HG02642 (cell line): Measurements from ENCODE around the gene CPED1.

Experiments
- ATAC-seq: cut with Tn5 transposase; IDR thresholded peaks from one replicate; pipeline ENCODE4 v1.9.1; 2021; ENCODE audit warnings: mild to moderate bottlenecking; ENCODE audit not compliant: unreplicated experiment, poor library complexity

CPED1 gene

GRCh38 chr7:121012170-121012874 is 23.8 kb downstream of the CPED1 start:
- no peak for ATAC-seq

DNA sequence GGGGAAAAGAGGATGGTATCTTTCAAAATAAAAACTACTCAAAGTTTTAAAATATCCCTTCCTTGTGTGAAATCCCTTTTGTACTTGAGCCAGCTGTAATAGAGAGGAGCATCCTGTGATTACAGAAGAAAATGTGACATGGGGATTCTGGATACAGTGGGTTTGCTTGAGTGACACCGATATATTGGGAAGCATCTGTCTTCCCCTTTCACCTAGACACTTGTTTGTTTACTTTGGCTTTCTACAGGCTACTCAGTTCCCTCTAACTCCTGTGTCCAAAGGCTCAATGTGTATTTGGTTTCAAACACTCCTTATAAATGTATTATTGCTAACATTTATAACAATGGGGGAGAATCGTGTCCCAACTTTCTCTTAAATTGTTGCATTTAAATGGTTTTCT is 24.4 kb downstream of the CPED1 start:
- ATAC-seq = no peak

DNA sequence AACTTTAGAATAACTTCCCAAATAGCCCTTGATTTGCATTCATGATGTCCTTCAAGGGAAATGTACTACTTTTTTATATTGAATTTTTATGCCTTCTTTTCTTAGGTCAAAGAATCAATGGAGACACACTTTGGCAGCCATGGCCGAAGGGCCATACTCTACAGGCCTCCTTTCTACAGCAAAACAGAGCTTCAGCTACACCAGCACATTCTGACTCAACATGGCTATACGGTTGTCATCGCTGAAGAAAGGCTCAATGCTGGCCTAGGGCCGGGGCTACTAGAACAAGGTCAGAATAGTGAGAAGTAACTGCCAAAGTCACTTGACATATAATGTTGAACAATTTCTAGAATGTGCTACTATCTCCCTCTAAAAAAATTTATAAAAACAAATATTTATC is 27.0 kb downstream of the CPED1 start:
- no peak for ATAC-seq

- no peak for ATAC-seq
These were observed 28.5 kb downstream of the CPED1 start for GRCh38 chr7:121016966-121017365.

- ATAC-seq = no peak
These were observed 29.1 kb downstream of the CPED1 start for GRCh38 chr7:121017586-121017985.

- ATAC-seq = no peak
These were observed 30.5 kb downstream of the CPED1 start for GRCh38 chr7:121019018-121019417.

GRCh38 chr7:121020249-121020988 is 31.9 kb downstream of the CPED1 start:
- ATAC-seq = no peak

- no peak for ATAC-seq
These were observed 32.8 kb downstream of the CPED1 start for GRCh38 chr7:121020989-121021969.

- no peak for ATAC-seq
These were observed 34.7 kb downstream of the CPED1 start for GRCh38 chr7:121023194-121023593.

GRCh38 chr7:121023683-121024511 is 35.4 kb downstream of the CPED1 start:
- no peak for ATAC-seq

DNA sequence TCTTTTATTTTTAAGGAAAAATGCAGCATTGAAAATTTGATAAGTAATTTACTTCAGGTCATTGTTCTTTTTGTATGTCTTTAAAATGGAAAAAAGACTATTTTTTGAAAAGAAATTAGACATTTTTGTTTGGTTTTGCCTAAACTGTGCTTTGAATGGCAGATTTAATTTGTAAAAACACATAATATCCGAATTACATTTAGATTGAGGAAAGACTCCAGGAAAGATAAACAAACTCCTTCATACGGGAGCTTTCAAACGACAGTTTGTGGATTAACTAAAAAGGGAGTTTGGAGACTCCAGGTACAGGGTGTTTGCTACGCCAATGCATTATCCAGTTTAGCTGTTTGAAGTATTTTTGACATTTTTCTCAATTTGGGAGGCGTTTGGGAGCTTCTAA is 36.1 kb downstream of the CPED1 start:
- ATAC-seq = no peak

- no peak for ATAC-seq
These were observed 37.6 kb downstream of the CPED1 start for GRCh38 chr7:121026159-121026558.

DNA sequence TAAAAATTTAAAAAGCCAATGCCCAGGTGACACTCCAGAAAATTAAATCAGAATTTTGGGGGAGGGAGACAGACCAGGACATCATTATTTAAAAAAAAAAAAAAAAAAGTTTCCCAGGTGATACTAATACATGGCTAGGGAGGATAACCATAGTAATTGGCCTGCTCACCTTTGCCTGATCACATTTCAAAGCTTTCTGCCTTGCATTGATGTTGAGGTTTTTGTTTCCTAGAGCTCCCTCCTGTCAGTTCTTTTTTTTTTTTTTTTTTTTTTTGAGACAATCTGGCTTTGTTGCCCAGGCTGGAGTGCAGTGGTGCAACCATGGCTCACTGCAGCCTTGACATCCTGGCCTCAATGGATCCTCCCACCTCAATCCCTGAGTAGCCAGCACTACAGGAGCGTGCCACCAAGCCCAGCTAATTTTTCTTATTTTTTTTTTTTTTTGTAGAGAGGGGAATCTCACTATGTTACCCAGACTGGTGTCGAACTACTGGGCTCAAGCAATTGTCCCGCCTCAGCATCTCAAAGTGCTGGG is 38.1 kb downstream of the CPED1 start:
- ATAC-seq = no peak

DNA sequence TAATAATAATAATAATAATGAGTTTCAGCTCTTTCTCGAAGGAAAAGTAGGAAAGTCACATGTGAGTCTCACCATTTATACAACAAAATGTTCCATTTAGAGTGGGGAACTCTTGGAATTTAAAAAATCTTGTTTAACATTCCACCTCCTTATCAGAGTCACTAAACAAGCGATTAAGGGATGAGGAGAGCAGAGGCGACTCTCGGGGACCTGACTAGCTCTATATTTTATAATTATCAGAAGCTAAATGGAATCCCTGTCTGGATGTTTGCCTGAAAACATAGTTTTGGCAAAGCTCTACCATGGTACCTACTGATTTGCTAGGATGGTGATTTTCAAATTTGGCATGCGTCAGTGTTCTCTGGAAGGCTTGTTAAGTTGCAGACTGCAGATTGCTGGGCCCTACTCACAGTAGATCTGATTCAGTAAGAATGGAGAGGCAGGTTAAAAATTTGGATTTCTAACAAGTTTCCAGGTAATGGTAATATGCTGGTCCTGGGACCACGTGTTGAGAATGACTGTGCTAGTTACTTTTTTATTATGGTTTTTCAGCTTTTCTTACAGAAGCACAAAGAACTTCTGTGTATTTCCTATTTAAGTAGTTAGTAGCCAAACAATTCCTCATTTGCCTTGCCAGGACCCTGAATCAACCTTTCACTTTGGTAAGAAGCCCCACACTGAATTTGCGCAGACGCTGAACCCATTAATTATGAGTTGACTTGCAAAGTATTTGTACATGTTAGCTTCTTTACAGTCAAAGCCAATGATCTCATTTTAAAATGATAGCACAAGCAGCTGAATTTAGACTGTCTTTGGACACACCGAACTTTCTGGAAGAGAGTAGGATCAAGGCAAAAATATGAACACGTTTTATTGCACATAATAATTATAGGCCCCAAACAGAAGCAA is 39.5 kb downstream of the CPED1 start:
- ATAC-seq = no peak

- no peak for ATAC-seq
These were observed 40.8 kb downstream of the CPED1 start for GRCh38 chr7:121029302-121029701.

DNA sequence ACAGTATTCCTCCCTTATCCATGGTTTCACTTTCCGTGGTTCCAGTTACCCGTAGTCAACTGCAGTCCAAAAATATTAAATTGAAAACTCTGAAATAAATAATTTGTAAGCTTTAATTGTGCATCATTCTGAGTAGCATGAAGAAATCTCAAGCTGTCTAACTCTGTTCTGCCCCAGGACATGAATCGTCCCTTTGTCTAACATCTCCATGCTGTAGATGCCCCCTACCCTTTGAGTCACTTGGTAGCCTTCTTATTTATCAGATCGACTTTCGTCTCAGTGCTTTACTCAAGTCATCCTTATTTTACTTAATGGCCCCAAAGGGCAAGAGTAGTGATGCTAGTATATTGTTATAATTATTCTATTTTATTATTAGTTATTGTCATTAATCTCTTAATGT is 41.8 kb downstream of the CPED1 start:
- no peak for ATAC-seq

DNA sequence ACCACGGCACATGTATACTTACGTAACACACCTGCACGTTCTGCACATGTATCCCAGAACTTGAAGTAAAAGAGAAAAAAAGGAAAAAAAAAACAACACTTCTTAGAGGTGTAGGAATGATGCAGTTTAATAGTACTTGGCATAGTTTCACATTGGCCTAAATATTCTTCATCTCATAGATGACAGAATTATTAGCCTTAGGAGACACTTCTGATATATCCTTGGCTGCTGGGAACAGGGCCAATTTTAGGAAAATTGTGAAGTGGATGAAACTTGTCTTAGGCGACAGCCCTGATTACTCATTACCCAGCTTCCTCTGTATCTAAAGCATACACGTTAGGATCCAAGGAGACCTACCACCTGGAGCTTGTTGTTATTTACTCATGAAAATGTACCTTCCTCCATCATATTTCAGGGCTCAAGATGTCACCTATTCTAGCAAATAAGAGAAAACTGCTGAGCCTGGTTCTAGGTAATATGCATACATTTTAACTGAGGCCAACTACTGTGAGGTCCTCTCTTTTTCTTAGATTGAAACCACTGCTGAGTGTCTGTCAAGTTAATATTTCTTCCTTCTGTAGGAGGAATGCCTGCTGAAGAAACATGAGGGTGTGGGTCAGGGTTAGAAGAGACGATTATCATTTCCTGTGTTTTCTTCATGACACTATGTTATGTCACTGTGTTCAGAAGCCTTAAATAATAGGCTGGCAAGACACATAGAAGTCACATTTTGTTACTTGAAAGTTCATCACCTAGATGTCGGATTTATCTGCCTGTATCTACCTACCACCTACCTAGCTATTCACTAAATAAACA is 44.3 kb downstream of the CPED1 start:
- no peak for ATAC-seq

DNA sequence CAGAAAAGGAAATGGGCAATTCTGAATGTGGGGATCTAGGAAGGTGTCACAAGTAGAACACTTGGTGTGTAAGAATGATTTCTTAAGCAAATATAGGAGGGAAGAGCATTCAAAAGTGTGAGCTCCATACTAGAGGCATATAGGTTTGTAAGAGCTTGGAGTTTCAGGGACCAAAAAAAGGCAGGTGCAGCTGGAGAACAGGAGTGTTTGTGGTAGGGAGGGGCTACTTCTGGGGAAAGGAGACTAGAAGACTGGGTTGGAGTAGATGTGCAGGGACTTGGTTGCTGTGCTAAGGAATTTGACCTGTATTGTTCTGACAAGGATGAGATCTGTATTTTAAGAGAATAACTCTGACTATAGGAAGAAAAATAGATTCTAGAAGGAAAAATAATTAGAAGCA is 46.4 kb downstream of the CPED1 start:
- ATAC-seq = no peak
